OCI-LY7 (cell line): ENCODE data around the gene WIPF2.

Experiments used
- EZH2phosphoT487 ChIP-seq: fragments of 200-600 bp; sonication (generic); IDR thresholded peaks from 2 replicates; pipeline ENCODE4 v1.6.1; 2018; ENCODE audit warnings: low read depth, borderline replicate concordance, mild to moderate bottlenecking, mixed run types, antibody characterized with exemption, low read length, moderate library complexity, mixed read lengths
- TF ChIP-seq, protein P1 (sequence below): fragments of 200-600 bp; sonication (generic); conservative IDR thresholded peaks from 2 replicates; pipeline ENCODE4 v1.5.1; 2014; ENCODE audit warnings: mild to moderate bottlenecking, antibody characterized with exemption, low read length, moderate library complexity, mixed read lengths

DNA sequence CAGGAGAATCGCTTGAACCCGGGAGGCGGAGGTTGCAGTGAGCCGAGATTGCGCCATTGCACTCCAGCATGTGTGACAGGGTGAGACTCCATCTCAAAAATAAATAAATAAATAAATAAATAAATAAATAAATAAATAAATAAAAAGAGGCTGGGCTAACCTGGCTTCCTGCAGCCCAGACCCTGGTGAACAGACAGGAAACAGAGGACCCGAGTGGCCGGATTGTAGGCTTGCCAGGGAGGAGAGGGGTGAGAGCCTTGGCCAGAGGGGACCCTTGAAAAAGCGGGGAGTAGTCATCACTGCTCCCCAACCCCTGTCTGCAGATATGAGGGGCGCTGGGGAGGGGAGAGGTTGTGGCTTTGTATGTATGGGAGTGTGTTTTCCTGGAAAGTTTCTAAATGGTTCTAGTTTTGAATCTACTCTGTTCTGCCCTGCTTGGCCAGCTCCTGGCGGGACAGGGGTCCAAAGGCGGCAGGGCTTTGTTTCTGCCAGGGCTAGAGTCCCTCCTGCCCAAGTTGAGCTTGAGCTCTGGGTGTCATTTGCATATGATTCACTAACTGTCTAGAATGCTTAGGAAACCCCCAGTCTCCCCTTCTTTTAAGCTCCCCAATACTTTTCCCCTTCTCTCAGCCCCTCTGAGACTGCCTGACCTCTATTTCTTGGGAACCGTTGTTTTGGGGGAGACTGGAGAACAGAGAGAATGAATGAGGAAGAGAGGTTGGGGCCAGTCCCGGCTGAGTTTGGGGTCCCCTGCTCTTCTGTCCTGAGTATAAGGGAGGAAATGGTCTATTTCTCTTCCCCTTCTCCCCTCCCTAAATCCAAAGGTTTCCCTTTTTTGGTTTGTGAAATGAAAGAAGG, 106.3 kb downstream of the WIPF2 start:
- TF ChIP-seq, protein P1, sequence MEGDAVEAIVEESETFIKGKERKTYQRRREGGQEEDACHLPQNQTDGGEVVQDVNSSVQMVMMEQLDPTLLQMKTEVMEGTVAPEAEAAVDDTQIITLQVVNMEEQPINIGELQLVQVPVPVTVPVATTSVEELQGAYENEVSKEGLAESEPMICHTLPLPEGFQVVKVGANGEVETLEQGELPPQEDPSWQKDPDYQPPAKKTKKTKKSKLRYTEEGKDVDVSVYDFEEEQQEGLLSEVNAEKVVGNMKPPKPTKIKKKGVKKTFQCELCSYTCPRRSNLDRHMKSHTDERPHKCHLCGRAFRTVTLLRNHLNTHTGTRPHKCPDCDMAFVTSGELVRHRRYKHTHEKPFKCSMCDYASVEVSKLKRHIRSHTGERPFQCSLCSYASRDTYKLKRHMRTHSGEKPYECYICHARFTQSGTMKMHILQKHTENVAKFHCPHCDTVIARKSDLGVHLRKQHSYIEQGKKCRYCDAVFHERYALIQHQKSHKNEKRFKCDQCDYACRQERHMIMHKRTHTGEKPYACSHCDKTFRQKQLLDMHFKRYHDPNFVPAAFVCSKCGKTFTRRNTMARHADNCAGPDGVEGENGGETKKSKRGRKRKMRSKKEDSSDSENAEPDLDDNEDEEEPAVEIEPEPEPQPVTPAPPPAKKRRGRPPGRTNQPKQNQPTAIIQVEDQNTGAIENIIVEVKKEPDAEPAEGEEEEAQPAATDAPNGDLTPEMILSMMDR = no peak
- TF ChIP-seq EZH2phosphoT487 = no peak
